ENCODE results near the gene GRK5. TPM values are rescaled to one million over a fixed set of nuclear protein-coding genes. Genes with fewer than 3 reads are reported as not detected.

The GRK5 gene
- total RNA-seq, 1 donor from 2014 or later: 4.3 TPM

DNA sequence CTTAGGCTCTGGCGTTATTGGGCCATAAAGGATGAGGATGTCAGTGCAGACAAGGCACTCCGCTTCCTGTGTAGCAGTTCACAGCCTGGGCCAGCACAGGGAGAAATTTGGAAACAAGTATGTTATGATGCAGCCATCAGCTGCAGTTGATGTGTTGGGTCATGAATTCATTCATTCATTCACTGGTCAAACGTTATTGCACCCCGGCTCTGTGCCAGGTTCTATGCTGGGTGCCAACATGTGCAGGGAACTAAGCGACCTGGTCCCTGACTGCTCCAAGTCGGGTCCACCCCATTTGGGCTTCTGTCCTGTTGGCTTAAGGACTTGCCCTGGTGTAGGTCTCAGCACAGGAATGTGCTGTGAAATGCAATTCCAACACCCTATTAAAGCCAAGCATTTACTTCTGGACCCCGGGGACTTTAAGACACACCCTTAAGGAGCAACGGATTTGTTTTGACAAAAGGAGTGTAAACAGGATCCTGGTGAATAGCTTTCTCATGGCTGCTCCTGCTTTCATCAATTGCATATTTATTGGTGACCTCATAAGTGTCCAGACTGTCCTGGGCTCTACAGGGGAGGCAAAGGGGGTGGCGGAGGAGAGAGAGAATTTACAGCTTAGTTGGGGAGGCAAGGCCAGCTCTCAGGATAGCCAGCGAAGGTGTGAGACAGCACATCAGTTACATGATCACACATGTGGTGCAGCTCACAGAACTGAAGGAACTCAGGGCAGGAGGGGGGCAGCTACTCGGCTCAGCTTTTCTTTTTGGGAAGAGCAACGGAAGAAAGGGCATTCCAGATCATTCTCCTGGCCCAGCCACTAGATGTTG lies 158.6 kb downstream of the GRK5 start:
- peak; percentile 24 for DNase-seq (ENCODE audit: low spot score)
- Mint-ChIP-seq H3K27ac (no peak overlapping the region), H3K9me3 (no peaks in the 10 kb centered on the region), H3K4me1 (peaks cover 30% of the 10 kb centered on the region), H3K4me3 (no peak overlapping the region), H3K27me3 (ENCODE audit: insufficient read depth, low read depth) (peaks cover 9% of the 10 kb centered on the region), H3K36me3 (no peaks in the 10 kb centered on the region)
- TF ChIP-seq, protein P1, sequence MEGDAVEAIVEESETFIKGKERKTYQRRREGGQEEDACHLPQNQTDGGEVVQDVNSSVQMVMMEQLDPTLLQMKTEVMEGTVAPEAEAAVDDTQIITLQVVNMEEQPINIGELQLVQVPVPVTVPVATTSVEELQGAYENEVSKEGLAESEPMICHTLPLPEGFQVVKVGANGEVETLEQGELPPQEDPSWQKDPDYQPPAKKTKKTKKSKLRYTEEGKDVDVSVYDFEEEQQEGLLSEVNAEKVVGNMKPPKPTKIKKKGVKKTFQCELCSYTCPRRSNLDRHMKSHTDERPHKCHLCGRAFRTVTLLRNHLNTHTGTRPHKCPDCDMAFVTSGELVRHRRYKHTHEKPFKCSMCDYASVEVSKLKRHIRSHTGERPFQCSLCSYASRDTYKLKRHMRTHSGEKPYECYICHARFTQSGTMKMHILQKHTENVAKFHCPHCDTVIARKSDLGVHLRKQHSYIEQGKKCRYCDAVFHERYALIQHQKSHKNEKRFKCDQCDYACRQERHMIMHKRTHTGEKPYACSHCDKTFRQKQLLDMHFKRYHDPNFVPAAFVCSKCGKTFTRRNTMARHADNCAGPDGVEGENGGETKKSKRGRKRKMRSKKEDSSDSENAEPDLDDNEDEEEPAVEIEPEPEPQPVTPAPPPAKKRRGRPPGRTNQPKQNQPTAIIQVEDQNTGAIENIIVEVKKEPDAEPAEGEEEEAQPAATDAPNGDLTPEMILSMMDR (IDR thresholded peaks at IDR 0.05): no peak
- TF ChIP-seq EZH2 (IDR thresholded peaks at IDR 0.05): no peak
- TF ChIP-seq EZH2phosphoT487 (IDR thresholded peaks at IDR 0.05): no peak
- no peaks in the 10 kb centered on the region for H3K9me3 ChIP-seq (ENCODE audit: low read depth)
- H3K27ac ChIP-seq: no peak overlapping the region
- no peaks in the 10 kb centered on the region for H3K79me2 ChIP-seq (ENCODE audit: low read depth)
- H3K4me1 ChIP-seq: peaks cover 28% of the 10 kb centered on the region
- no peaks in the 10 kb centered on the region for H3K27me3 ChIP-seq
- no peaks in the 10 kb centered on the region for H3K36me3 ChIP-seq
- no peak overlapping the region for H3K9ac ChIP-seq
- H2AFZ ChIP-seq (replicated peaks): no peak overlapping the region
- H3K4me3 ChIP-seq: no peak overlapping the region
- H4K20me1 ChIP-seq (ENCODE audit: low read depth): no peaks in the 10 kb centered on the region
- H3F3A ChIP-seq (ENCODE audit: low read depth): no peaks in the 10 kb centered on the region
- H3K4me2 ChIP-seq: peak overlapping the region; percentile 38

DNA sequence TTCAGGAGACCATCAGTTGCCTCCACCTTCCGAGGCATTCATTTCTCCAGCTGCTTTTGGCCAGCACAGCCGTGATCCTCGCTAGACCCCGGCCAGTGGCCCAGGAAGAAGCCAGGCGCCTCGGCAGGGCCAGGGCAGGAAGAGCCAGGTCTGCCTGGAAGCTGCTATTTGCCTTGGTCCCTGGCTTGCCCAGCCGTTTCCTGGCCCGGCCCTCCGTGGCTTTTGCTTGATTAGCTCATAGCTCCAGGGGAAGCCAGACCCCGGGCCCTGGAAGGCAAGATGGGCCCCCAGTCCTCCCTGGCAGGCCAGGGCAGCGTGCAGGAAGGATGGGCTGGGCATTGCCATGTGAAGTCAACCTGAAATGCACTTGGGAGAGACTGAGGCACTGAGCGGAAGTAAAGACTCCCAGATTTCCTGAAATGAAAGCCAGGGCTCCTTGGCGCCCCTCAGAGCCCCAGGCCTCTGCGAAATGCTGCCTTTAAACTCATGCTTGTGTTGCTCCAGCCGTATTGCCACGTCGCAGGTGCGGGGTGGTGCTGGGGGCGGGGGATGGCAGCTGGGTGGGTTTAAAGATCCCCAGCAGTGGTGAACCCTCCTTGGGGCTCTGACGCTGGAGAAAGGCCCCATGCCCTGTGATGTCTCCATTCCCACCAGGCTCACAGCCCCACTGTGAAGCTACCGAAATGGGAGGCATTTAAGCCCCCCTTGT lies 160.6 kb downstream of the GRK5 start:
- H3K4me3 ChIP-seq: no peak overlapping the region
- H2AFZ ChIP-seq (replicated peaks): no peak overlapping the region
- H3K9me3 ChIP-seq (ENCODE audit: low read depth): no peaks in the 10 kb centered on the region
- H3F3A ChIP-seq (ENCODE audit: low read depth): no peaks in the 10 kb centered on the region
- H3K36me3 ChIP-seq: no peaks in the 10 kb centered on the region
- H3K4me2 ChIP-seq: no peak overlapping the region
- peaks cover 9% of the 10 kb centered on the region for H3K27me3 Mint-ChIP-seq (ENCODE audit: insufficient read depth, low read depth)
- no peak overlapping the region for H3K27ac Mint-ChIP-seq
- H3K4me3 Mint-ChIP-seq: no peak overlapping the region
- H3K79me2 ChIP-seq (ENCODE audit: low read depth): no peaks in the 10 kb centered on the region
- H3K4me1 ChIP-seq: peaks cover 28% of the 10 kb centered on the region
- peaks cover 32% of the 10 kb centered on the region for H3K4me1 Mint-ChIP-seq
- H4K20me1 ChIP-seq (ENCODE audit: low read depth): no peaks in the 10 kb centered on the region
- no peak for DNase-seq (ENCODE audit: low spot score)
- no peak overlapping the region for H3K27ac ChIP-seq
- no peak overlapping the region for H3K9ac ChIP-seq
- no peaks in the 10 kb centered on the region for H3K9me3 Mint-ChIP-seq
- TF ChIP-seq EZH2phosphoT487 (IDR thresholded peaks at IDR 0.05) (no peak), EZH2 (IDR thresholded peaks at IDR 0.05) (no peak)
- TF ChIP-seq, protein P1 (IDR thresholded peaks at IDR 0.05): no peak
- H3K36me3 Mint-ChIP-seq: no peaks in the 10 kb centered on the region
- no peaks in the 10 kb centered on the region for H3K27me3 ChIP-seq

DNA sequence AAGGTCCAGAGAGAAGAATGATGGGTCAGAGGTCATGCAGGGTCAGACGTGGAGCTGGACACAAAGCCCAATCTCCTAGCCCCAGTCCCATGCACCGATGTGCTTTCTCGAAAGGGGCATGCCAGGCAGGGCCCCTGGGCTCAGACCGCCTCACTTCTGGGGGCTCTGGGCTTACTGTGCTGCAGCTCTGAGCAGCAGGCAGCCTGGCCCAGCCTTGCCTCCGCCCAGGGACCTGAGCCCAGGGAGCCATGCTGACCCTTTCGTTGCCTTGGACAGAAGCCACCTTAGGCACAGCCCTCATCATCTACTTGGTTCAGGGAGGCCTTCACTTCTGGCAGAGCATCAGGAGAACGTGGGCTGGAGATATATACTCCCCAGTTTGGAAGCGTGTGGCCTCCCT lies 161.2 kb downstream of the GRK5 start:
- H3K4me3 ChIP-seq: no peak overlapping the region
- no peaks in the 10 kb centered on the region for H4K20me1 ChIP-seq (ENCODE audit: low read depth)
- no peak overlapping the region for H2AFZ ChIP-seq (replicated peaks)
- Mint-ChIP-seq H3K4me1 (peaks cover 32% of the 10 kb centered on the region), H3K27me3 (ENCODE audit: insufficient read depth, low read depth) (peaks cover 9% of the 10 kb centered on the region), H3K27ac (no peak overlapping the region), H3K9me3 (no peaks in the 10 kb centered on the region), H3K4me3 (no peak overlapping the region), H3K36me3 (no peaks in the 10 kb centered on the region)
- DNase-seq (ENCODE audit: low spot score): no peak
- H3K4me2 ChIP-seq: no peak overlapping the region
- H3K9ac ChIP-seq: no peak overlapping the region
- H3F3A ChIP-seq (ENCODE audit: low read depth): no peaks in the 10 kb centered on the region
- no peak for TF ChIP-seq EZH2 (IDR thresholded peaks at IDR 0.05)
- no peak for TF ChIP-seq EZH2phosphoT487 (IDR thresholded peaks at IDR 0.05)
- TF ChIP-seq, protein P1 (IDR thresholded peaks at IDR 0.05): no peak
- no peaks in the 10 kb centered on the region for H3K36me3 ChIP-seq
- H3K4me1 ChIP-seq: peaks cover 28% of the 10 kb centered on the region
- no peak overlapping the region for H3K27ac ChIP-seq
- no peaks in the 10 kb centered on the region for H3K27me3 ChIP-seq
- H3K79me2 ChIP-seq (ENCODE audit: low read depth): no peaks in the 10 kb centered on the region
- H3K9me3 ChIP-seq (ENCODE audit: low read depth): no peaks in the 10 kb centered on the region
